AG10803 (cell line): ENCODE results near the gene AXDND1.
"Not testable (repeated sequence)": the region's sequence is repeated elsewhere in the genome, so short reads cannot be mapped to it uniquely, and the experiment has no call there.

Experiments
- DNase-seq: peaks from one replicate; pipeline ENCODE4 v3.0.0; 2010; ENCODE audit warnings: low read depth
- H3K4me3 ChIP-seq: 2 replicates; pipeline ENCODE4 v1.5.1; 2011; ENCODE audit warnings: mild to moderate bottlenecking, low read length, control low read depth
- TF ChIP-seq, protein P1 (sequence below): conservative IDR thresholded peaks from 2 replicates; pipeline ENCODE4 v1.5.1; 2011; ENCODE audit warnings: mild to moderate bottlenecking, low read length, control low read depth, inconsistent platforms

The AXDND1 gene

DNA sequence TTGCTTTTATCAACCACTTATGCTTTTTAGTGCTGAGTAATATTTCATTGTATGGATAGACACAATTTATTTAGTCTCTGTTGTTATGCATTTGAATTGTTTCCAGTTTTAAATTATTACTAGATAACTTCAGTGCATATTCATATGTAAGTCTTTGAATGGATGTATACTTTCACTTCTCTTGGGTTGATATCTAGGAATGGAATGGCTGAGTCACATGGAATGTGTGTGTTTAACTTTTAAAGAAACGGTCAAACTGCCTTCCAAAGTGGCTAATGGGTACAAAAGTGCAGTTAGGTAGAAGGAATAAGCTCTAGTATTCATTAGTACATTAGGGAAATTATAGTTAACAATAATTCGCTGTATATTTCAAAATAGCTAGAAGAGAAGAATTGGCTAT lies 127.6 kb downstream of the AXDND1 start:
- peak; percentile 1 for DNase-seq
- H3K4me3 ChIP-seq = no peak overlapping the region
- TF ChIP-seq, protein P1, sequence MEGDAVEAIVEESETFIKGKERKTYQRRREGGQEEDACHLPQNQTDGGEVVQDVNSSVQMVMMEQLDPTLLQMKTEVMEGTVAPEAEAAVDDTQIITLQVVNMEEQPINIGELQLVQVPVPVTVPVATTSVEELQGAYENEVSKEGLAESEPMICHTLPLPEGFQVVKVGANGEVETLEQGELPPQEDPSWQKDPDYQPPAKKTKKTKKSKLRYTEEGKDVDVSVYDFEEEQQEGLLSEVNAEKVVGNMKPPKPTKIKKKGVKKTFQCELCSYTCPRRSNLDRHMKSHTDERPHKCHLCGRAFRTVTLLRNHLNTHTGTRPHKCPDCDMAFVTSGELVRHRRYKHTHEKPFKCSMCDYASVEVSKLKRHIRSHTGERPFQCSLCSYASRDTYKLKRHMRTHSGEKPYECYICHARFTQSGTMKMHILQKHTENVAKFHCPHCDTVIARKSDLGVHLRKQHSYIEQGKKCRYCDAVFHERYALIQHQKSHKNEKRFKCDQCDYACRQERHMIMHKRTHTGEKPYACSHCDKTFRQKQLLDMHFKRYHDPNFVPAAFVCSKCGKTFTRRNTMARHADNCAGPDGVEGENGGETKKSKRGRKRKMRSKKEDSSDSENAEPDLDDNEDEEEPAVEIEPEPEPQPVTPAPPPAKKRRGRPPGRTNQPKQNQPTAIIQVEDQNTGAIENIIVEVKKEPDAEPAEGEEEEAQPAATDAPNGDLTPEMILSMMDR = no peak

DNA sequence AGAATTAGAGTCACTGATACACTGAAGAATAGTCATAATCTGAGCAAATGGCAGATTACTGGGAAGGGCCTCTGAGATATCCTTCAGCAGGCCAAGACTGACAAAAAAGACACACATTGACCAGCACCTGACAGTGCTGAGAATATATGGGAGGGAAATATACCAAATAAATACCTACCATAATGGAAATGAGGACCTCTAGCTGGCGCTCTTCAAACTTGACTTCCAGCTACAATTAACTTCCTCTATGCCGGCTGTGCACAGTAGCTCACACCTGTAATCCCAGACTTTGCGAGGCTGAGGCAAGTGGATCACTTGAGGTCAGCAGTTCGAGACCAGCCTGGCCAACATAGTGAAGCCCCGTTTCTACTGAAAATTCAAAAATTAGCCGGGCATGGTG lies 140.4 kb downstream of the AXDND1 start:
- no peak for DNase-seq
- TF ChIP-seq, protein P1 = no peak
- H3K4me3 ChIP-seq = no peak overlapping the region

DNA sequence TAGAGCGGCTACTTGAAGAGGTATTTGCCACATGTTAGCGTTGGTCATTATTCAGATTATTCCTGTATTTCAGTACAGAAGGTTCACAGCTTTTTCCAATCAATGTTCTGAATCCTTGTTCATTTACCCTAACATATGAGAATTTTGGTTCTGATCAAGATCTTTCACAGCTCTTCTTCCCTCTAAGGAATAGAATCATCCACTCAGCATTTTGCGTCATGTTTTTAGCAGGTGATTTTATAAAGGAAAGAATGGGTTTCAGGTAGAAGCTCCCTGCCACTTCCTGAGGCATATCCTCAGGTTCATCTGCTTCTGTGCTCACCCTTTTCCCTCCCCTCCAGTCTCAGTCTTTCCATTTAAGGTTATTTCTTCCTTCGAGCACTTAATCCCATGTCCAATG lies 143.6 kb downstream of the AXDND1 start:
- DNase-seq = no peak
- H3K4me3 ChIP-seq = no peak overlapping the region
- TF ChIP-seq, protein P1 = no peak

DNA sequence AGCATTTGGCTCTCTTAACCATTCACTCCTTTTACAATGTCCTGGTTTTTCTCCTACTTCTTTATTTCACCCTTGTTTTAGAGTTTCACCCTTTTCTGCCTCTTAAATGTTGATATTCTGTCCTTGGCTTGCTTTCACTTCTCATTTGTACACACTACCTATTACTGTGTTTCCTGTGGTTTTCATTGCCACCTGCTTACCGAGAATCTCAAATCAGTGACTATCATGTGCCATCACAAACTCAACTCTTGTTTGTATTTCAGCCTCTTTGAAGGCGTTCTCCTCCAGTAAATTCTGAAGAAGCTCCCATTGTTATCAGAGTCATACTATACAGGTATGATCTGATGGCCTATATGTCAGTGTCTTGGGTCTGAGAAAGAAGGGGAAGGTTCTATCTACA lies 144.3 kb downstream of the AXDND1 start:
- TF ChIP-seq, protein P1 = no peak
- no peak for DNase-seq
- no peak overlapping the region for H3K4me3 ChIP-seq

DNA sequence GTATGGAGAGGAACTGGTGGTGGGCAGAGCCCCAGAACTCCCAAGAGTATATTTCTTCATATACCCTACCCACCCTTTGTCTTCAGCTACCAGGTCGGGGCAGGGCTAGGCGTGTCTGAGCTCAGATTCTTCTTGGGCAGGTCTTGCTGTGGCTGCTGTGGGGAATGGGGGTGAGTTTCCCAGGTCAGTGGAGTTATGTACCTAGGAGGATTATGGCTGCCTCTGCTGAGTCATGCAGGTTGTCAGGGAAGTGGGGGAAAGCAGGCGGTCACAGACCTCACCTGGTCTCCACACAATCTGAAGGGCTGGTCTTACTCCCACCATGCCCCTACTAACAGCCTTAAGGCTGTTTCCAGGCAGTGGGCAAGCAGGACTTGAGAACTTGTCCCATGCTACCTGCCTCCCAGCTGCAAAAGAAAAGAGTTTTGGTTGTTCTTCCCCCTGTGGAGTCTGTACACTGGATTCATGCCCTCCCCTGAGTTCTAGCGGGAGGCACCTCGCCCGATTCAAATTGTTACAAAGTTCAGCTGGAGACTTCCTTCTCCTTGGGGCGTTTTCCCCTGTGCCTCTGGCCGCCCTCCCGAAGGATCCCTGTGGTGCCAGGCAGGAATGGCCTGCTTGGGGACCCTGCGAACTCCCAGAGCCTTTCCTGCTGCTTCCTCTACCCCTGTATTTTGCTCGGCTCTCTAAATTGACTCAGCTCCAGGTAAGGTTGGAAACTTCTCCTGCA lies 151.4 kb downstream of the AXDND1 start:
- no peak for DNase-seq
- TF ChIP-seq, protein P1 = no peak
- no peak overlapping the region for H3K4me3 ChIP-seq

DNA sequence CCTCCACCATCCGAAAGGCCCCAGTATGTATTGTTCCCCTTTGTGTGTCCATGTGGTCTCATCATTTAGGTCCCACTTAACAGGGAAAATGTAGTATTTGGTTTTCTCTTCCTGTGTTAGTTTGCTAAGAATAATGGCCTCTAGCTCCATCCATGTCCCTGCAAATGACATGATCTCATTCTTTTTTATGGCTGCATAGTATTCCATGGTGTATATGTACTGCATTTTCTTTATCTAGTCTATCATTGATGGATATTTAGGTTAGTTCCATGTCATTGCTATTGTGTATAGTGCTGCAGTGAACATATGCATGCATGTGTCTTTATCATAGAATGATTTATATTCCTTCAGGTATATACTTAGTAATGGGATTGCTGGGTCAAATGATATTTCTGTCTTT lies 152.8 kb downstream of the AXDND1 start:
- not testable (repeated sequence) for DNase-seq, H3K4me3 ChIP-seq

DNA sequence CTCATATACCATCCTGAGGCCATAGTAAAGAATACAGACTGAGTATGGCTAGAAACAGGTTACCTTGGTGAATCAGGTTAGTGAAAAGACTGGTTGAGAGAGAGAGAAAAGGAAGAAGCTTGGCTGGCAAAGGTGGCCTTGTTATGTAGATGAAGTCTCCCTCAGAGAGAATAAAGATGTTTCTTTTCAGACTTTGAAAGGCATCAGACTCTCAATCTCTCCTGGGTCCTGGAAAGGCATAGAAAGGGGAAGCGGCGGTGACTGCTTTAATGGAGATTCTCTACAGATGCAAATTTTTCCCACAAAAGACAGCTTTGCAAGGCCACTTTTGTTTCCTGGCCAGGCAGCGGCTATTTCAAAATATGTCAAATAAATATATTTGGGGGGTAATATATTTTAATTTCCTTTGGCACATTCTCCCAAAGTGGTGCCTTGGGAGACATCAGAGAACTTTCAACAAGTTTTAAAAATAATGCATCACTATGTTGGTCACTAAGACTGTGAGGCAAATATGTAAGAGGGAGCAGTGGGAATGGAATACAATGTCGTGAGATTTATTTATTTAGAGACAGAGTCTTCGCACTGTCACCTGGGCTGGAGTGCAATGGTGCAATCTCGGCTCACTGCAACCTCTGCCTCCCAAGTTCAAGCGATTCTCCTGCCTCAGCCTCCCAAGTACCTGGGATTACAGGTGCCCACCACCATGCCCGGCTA lies 163.9 kb downstream of the AXDND1 start:
- no peak for DNase-seq
- TF ChIP-seq, protein P1 = no peak
- no peak overlapping the region for H3K4me3 ChIP-seq
